ENCODE measurements around the gene UBTD1.

DNA sequence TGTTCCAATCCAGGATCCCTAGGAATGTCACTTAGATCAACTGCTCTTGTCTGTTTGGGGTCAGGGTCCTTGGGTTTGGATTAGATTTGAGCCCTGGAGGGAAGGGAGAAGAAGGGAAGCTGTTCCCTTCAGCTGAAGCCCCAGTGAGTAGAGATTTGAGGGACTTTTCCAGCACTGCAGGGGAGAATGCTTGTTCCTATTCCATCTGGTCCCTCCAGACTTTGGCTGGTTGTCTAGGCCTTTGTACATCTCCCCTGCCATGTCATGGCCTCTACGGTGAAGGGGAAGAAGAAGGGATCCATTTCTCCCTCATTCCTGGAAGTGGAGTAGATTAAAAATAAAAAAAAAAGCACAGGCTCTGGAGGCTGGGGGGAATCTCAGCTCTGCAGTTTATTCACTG, 101.9 kb downstream of the UBTD1 start:
- TF ChIP-seq CTCF (IDR thresholded peaks at IDR 0.05) = no peak
- TF ChIP-seq POLR2A (IDR thresholded peaks at IDR 0.05) = no peak
